Lung (tissue), 12 donors: ENCODE data around the gene TTC19. TPM values are rescaled to one million over a fixed set of nuclear protein-coding genes. Genes with fewer than 3 reads are reported as not detected.
A peak's percentile ranks its signal among the peaks of the same experiment; 100 is the strongest.

Source experiments
- ATAC-seq: fragments of 200-7000 bp; cut with Tn5 transposase; one replicate; pipeline ENCODE4 v1.9.1; 2020; ENCODE audit warnings: moderate number of reproducible peaks; ENCODE audit not compliant: insufficient read depth, low FRiP score
- DNase-seq, 3 donors: peaks; one replicate each; pipeline ENCODE4 v3.0.0-alpha.2; 2013 to 2017
- H3K27ac ChIP-seq, 2 donors: one replicate each; pipeline ENCODE4 v1.5.1; 2013; ENCODE audit warnings: mild to moderate bottlenecking in 2 of 2, moderate library complexity in 2 of 2, control low read depth in 1 of 2, inconsistent platforms in 1 of 2, low read depth in 1 of 2, low read length in 1 of 2
- H3K27me3 ChIP-seq, 3 donors: one replicate each; pipeline ENCODE4 v1.5.1; 2013; ENCODE audit warnings: low read length in 2 of 3; ENCODE audit not compliant: control insufficient read depth in 3 of 3, insufficient read depth in 3 of 3
- H3K36me3 ChIP-seq, 4 donors: one replicate each; pipeline ENCODE4 v1.5.1; 2013; ENCODE audit warnings: low read length in 4 of 4, mild to moderate bottlenecking in 1 of 4, moderate library complexity in 1 of 4; ENCODE audit not compliant: control insufficient read depth in 4 of 4, insufficient read depth in 4 of 4
- H3K4me1 ChIP-seq, 5 donors: one replicate each; pipeline ENCODE4 v1.5.1; 2013; ENCODE audit warnings: low read length in 5 of 5, mild to moderate bottlenecking in 2 of 5, moderate library complexity in 1 of 5; ENCODE audit not compliant: control insufficient read depth in 5 of 5, insufficient read depth in 5 of 5
- H3K4me3 ChIP-seq: one replicate; pipeline ENCODE4 v1.5.1; 2013; ENCODE audit warnings: mild to moderate bottlenecking, control low read depth, moderate library complexity
- H3K9ac ChIP-seq, 2 donors: one replicate each; pipeline ENCODE4 v1.5.1; 2013; ENCODE audit warnings: low read length in 2 of 2, control low read depth in 1 of 2; ENCODE audit not compliant: insufficient read depth in 1 of 2
- H3K9me3 ChIP-seq, 4 donors: one replicate each; pipeline ENCODE4 v1.5.1; 2013; ENCODE audit warnings: low read length in 3 of 4, mild to moderate bottlenecking in 1 of 4, moderate library complexity in 1 of 4; ENCODE audit not compliant: control insufficient read depth in 4 of 4, insufficient read depth in 3 of 4
- WGBS, 2 donors: extraction: QIAGEN DNeasy Blood & Tissue Kit; methylation state at CpG; one replicate each; pipeline ENCODE4 v1.1.7; 2013; 5-methylcytosine and 5-hydroxymethylcytosine counted together
- polyA plus RNA-seq, 2 donors: library from polyadenylated mRNA; stranded (reverse); fragments of 200-250 nt; gene quantifications; one replicate each; pipeline ENCODE4 v1.2.1, GENCODE V29; 2013
- total RNA-seq, 2 donors: library from RNA; depleted of rRNA in 1 of 2; stranded (reverse); fragments of >200 nt in 1 of 2; gene quantifications; one replicate each; pipeline ENCODE4 v1.2.1, GENCODE V29; 2014 to 2021
- TF ChIP-seq, protein P1 (sequence below): IDR thresholded peaks from 2 replicates; pipeline ENCODE4 v1.5.1; 2012; ENCODE audit warnings: mild to moderate bottlenecking; ENCODE audit errors: control extremely low read depth, extremely low read depth
- donor health status: control.
- donor health status: control.
- donor health status: Bipolar disorder and iron deficiency.
- donor health status: healthy.
- donor health status: DM: yes; HTN: yes; CAD: no.

Gene TTC19
- total and polyA plus RNA-seq, 4 donors: 19.1 to 80.1 (median 35.3) TPM

DNA sequence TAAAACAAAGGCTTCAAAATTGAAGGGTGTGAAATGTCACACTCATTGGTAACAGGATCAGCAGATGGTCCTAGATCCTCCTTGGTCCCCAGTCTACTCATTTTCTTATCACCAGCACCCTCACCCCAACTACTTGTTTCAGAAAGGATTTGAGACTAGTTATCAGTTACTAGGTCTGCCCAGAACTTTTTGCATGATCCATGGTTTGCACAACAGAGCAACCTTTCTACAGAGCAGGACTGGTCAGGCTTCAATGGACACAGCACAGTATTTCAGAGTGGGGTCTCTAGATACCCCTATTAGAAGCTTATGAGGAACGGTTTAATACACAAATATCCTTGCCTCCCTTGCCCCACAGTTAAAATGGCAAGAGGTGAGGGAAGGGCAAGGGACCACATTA lies 25.6 kb downstream of the TTC19 start:
- H3K36me3 ChIP-seq: peaks cover 28 to 69% (median 49%) of the 10 kb centered on the region in 4 donors
- H3K27me3 ChIP-seq: no peaks in the 10 kb centered on the region
- H3K27ac ChIP-seq: no peak overlapping the region
- DNase-seq (no peak), ATAC-seq (no peak)
- H3K4me3 ChIP-seq: no peak overlapping the region
- WGBS, 2 donors: 97 to 98% methylated on average over 1 of the region's 1 CpG
- TF ChIP-seq, protein P1, sequence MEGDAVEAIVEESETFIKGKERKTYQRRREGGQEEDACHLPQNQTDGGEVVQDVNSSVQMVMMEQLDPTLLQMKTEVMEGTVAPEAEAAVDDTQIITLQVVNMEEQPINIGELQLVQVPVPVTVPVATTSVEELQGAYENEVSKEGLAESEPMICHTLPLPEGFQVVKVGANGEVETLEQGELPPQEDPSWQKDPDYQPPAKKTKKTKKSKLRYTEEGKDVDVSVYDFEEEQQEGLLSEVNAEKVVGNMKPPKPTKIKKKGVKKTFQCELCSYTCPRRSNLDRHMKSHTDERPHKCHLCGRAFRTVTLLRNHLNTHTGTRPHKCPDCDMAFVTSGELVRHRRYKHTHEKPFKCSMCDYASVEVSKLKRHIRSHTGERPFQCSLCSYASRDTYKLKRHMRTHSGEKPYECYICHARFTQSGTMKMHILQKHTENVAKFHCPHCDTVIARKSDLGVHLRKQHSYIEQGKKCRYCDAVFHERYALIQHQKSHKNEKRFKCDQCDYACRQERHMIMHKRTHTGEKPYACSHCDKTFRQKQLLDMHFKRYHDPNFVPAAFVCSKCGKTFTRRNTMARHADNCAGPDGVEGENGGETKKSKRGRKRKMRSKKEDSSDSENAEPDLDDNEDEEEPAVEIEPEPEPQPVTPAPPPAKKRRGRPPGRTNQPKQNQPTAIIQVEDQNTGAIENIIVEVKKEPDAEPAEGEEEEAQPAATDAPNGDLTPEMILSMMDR: no peak
- no peaks in the 10 kb centered on the region for H3K9me3 ChIP-seq
- no peak overlapping the region for H3K9ac ChIP-seq
- H3K4me1 ChIP-seq: peaks cover 0 to 18% (median 0%) of the 10 kb centered on the region in 5 donors

DNA sequence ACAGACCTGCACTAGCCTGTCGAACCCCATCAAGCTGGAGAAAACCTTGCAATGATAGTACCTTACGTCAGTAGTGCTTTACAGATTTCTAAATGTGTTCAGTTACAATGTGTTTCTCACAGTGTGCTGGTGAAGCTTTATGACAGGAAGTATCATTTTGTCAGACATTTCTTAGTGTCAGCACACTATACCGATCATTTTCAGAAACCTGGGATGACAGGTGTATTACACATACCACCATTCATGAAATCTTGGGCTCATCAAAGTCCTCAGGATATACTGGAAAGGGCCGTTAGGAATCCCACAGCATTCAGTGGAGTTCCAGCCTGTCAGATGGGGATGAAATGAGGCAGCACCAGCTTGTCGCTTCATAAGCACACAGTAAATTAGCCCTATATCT lies 27.3 kb downstream of the TTC19 start:
- Histone ChIP-seq H3K9me3 (no peaks in the 10 kb centered on the region), H3K27me3 (no peaks in the 10 kb centered on the region), H3K36me3 (peaks cover 27 to 71% (median 49%) of the 10 kb centered on the region in 4 donors), H3K4me3 (no peak overlapping the region), H3K27ac (peak overlapping the region in 1 of 2 donors; percentile 88), H3K4me1 (peaks cover 0 to 10% (median 0%) of the 10 kb centered on the region in 5 donors), H3K9ac (no peak overlapping the region)
- no peak for ATAC-seq
- 94 to 97% methylated on average over 5 of the region's 5 CpGs for WGBS, 2 donors
- TF ChIP-seq, protein P1: no peak
- DNase-seq: no peak

DNA sequence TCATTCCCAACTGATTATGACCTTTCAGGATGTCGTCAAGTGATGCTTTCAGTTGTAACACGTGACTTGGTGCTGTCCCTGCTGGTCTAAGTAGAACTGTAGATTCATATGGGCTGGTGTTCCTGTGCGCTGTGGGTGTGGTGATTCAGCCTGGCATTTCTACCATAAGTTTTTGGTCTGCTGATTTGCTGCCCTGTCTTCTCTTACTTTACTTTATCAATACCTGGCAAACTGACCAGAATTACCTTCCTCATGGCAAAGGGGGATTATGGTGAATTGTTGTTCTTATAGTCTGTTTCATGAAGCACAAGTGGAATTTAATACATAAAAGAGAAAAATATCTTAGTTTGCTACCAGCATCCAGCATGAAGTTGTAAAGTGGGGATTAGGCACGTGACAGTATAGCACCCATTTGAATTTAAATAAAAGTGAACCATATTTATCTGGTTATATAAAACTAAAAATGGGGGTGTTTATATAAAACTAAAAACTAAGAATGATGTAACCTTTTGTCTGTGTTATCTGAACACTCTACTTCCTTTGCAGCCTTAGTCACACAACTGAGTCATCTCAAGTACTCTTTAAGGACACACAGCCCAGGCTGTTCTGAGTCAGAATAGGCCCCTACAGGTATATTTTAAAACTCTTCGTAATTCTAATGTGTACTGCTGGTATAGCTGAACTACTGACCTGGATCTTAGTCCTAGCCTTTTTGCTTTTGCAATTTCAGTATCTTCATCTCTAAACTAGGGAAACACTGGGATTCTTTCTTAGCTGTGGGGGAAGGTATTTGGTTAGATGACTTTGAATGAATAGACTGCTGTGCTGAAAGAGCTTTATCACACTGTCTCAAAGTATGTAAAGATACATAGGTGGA lies 28.3 kb downstream of the TTC19 start:
- DNase-seq (no peak), ATAC-seq (peak; percentile 84)
- TF ChIP-seq, protein P1: no peak
- Histone ChIP-seq H3K27ac (peak overlapping the region; percentile 88 to 89), H3K4me3 (no peak overlapping the region), H3K9me3 (no peaks in the 10 kb centered on the region), H3K36me3 (peaks cover 35 to 76% (median 55%) of the 10 kb centered on the region in 4 donors), H3K27me3 (no peaks in the 10 kb centered on the region), H3K9ac (no peak overlapping the region), H3K4me1 (peaks cover 0 to 10% (median 0%) of the 10 kb centered on the region in 5 donors)
- WGBS, 2 donors: 65 to 85% methylated on average over 5 of the region's 5 CpGs
